ENCODE data around the gene RPS15.

GRCh38 chr19:1459479-1459878 is 21.3 kb downstream of the RPS15 start:
- TF ChIP-seq CTCF (IDR thresholded peaks at IDR 0.05 in 2 of 3, conservative IDR thresholded peaks at IDR 0.05 in 1 of 3; ENCODE audit: control insufficient read depth in 2 of 3, extremely low read depth in 1 of 3, insufficient read depth in 1 of 3, low read depth in 3 of 3, low read length in 3 of 3): no peak
- no peak for TF ChIP-seq POLR2AphosphoS5 (IDR thresholded peaks at IDR 0.05; ENCODE audit: low read length)
- TF ChIP-seq EP300 (IDR thresholded peaks at IDR 0.05; ENCODE audit: borderline replicate concordance in 1 of 2, control insufficient read depth in 1 of 2, low read depth in 2 of 2, low read length in 2 of 2): no peak
- TF ChIP-seq MAX (IDR thresholded peaks at IDR 0.05; ENCODE audit: low read depth, low read length): no peak
- no peak for TF ChIP-seq TCF12 (IDR thresholded peaks at IDR 0.05; ENCODE audit: low read depth, low read length)
- TF ChIP-seq TAF1 (IDR thresholded peaks at IDR 0.05; ENCODE audit: borderline replicate concordance, low read depth, low read length): no peak
- TF ChIP-seq POLR2A (IDR thresholded peaks at IDR 0.05; ENCODE audit: low read depth, low read length): no peak
